Hepatocyte (in vitro differentiated cells): ENCODE data around the gene OR4C45. TPM values are rescaled to one million over a fixed set of nuclear protein-coding genes. Genes with fewer than 3 reads are reported as not detected.
A peak's percentile ranks its signal among the peaks of the same experiment; 100 is the strongest.
"Not testable (repeated sequence)": the region's sequence is repeated elsewhere in the genome, so short reads cannot be mapped to it uniquely, and the experiment has no call there.

ENCODE experiments used
- DNase-seq: peaks from one replicate; pipeline ENCODE4 v3.0.0-alpha.2; 2016; ENCODE audit warnings: low spot score
- H2AFZ ChIP-seq: fragments of 200-600 bp; sonication (generic); 2 replicates; pipeline ENCODE4 v1.6.0; 2016; ENCODE audit warnings: antibody characterized with exemption, mild to moderate bottlenecking
- H3K27ac ChIP-seq: fragments of 200-600 bp; sonication (generic); 2 replicates; pipeline ENCODE4 v1.5.1; 2016; ENCODE audit warnings: mild to moderate bottlenecking
- H3K27me3 ChIP-seq: fragments of 200-600 bp; sonication (generic); 2 replicates; pipeline ENCODE4 v1.6.1; 2016
- H3K36me3 ChIP-seq: fragments of 200-600 bp; sonication (generic); replicated peaks from 2 replicates; pipeline ENCODE4 v1.5.1; 2016; ENCODE audit warnings: low read depth; ENCODE audit not compliant: insufficient read depth
- H3K4me1 ChIP-seq: fragments of 200-600 bp; sonication (generic); 2 replicates; pipeline ENCODE4 v1.5.1; 2016; ENCODE audit warnings: mild to moderate bottlenecking, moderate library complexity; ENCODE audit not compliant: insufficient read depth
- H3K4me2 ChIP-seq: fragments of 200-600 bp; sonication (generic); 2 replicates; pipeline ENCODE4 v1.6.0; 2016
- H3K4me3 ChIP-seq: fragments of 200-600 bp; sonication (generic); 2 replicates; pipeline ENCODE4 v1.5.1; 2016; ENCODE audit warnings: mild to moderate bottlenecking
- H3K79me2 ChIP-seq: fragments of 200-600 bp; sonication (generic); 2 replicates; pipeline ENCODE4 v1.6.0; 2017; ENCODE audit warnings: mild to moderate bottlenecking
- H3K9me2 ChIP-seq: fragments of 200-600 bp; sonication (generic); replicated peaks from 2 replicates; pipeline ENCODE4 v1.6.0; 2017; ENCODE audit warnings: mild to moderate bottlenecking; ENCODE audit not compliant: insufficient read depth
- H3K9me3 ChIP-seq: fragments of 200-600 bp; sonication (generic); 2 replicates; pipeline ENCODE4 v1.5.1; 2016; ENCODE audit warnings: low read depth, mild to moderate bottlenecking
- H4K20me1 ChIP-seq: fragments of 200-600 bp; sonication (generic); 2 replicates; pipeline ENCODE4 v1.6.0; 2016; ENCODE audit warnings: mild to moderate bottlenecking; ENCODE audit not compliant: insufficient read depth, poor library complexity, severe bottlenecking
- CTCF ChIP-seq: fragments of 200-600 bp; sonication (generic); IDR thresholded peaks from 2 replicates; pipeline ENCODE4 v1.5.1; 2016; ENCODE audit warnings: antibody characterized with exemption, mild to moderate bottlenecking; ENCODE audit not compliant: poor library complexity
- EZH2 ChIP-seq: fragments of 200-600 bp; sonication (generic); IDR thresholded peaks from 2 replicates; pipeline ENCODE4 v1.6.1; 2016; ENCODE audit warnings: antibody characterized with exemption, mild to moderate bottlenecking, borderline replicate concordance
- EZH2phosphoT487 ChIP-seq: fragments of 200-600 bp; sonication (generic); IDR thresholded peaks from one replicate; pipeline ENCODE4 v1.6.1; 2018; ENCODE audit warnings: antibody characterized with exemption, mild to moderate bottlenecking, low read depth, moderate library complexity; ENCODE audit not compliant: unreplicated experiment, severe bottlenecking
- WGBS: methylation state at CpG from one replicate; pipeline ENCODE4 v1.1.6; 2016; ENCODE audit warnings: low lambda C conversion rate; ENCODE audit errors: missing lambda C conversion rate; 5-methylcytosine and 5-hydroxymethylcytosine counted together
- polyA plus RNA-seq: library from polyadenylated mRNA; unstranded; fragments of >200 nt; fragmentation: Nextera tagmentation; extraction: Ambion mirVana; gene quantifications from 2 replicates; pipeline ENCODE4 v1.2.1, GENCODE V29; 2016
- total RNA-seq: library from RNA; depleted of rRNA; stranded (reverse); fragments of >200 nt; gene quantifications from 2 replicates; pipeline ENCODE4 v1.2.3, GENCODE V29; 2014

OR4C45 gene
- total RNA-seq (not detected in 2 replicates), polyA plus RNA-seq (not detected in 2 replicates)

DNA sequence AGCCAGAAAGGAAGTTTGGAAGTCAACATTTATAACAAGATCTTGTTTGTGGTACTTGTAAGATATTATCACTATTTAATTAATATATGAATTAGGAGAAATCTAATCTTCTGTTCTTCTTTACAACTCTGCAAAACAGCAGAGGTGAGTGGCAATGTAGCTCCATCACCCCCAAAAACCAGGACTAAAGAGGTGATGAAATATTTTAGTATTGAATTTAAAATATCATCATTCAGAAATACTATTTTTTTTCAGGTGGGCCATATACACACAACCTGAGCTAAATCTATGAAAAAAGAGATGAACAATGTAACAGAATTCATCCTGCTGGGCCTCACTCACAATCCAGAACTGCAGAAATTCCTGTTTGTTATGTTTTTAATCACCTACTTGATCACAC is at the start of gene OR4C45:
Gene OR4C45 (plus strand): TSS at position 301 of the 400 bp plus-strand sequence.
- no peak within 1 kb of the TSS for H3K27ac ChIP-seq
- no peaks in the 10 kb centered on the region for H4K20me1 ChIP-seq
- H3K9me2 ChIP-seq = no peaks in the 10 kb centered on the region
- no peaks in the 10 kb centered on the region for H3K4me1 ChIP-seq
- H3K79me2 ChIP-seq = no peaks in the 10 kb centered on the region
- TF ChIP-seq EZH2 (no peak), EZH2phosphoT487 (no peak), CTCF (no peak)
- H3K9me3 ChIP-seq = no peaks in the 10 kb centered on the region
- H3K36me3 ChIP-seq = no peaks in the 10 kb centered on the region
- DNase-seq = no peak
- no peak within 1 kb of the TSS for H3K4me2 ChIP-seq
- no peak within 1 kb of the TSS for H2AFZ ChIP-seq
- no peak within 1 kb of the TSS for H3K4me3 ChIP-seq
- H3K27me3 ChIP-seq = no peaks in the 10 kb centered on the region

- Histone ChIP-seq H3K9me2 (no peaks in the 10 kb centered on the region), H3K79me2 (no peaks in the 10 kb centered on the region), H3K27ac (no peak overlapping the region), H3K4me3 (no peak overlapping the region), H2AFZ (no peak overlapping the region), H3K27me3 (no peaks in the 10 kb centered on the region), H3K4me1 (no peaks in the 10 kb centered on the region), H3K36me3 (no peaks in the 10 kb centered on the region), H3K9me3 (no peaks in the 10 kb centered on the region), H3K4me2 (no peak overlapping the region), H4K20me1 (no peaks in the 10 kb centered on the region)
- TF ChIP-seq EZH2phosphoT487 (no peak), CTCF (peak; percentile 4), EZH2 (no peak)
- WGBS = 52% methylated on average over 6 of the region's 6 CpGs
- peak; percentile 16 for DNase-seq
Measured at GRCh38 chr11:49995565-49995964, 37.1 kb upstream of the OR4C45 start.

GRCh38 chr11:50030193-50030592 is 2.5 kb upstream of the OR4C45 start:
- no peaks in the 10 kb centered on the region for H3K4me1 ChIP-seq
- no peak overlapping the region for H3K4me3 ChIP-seq
- no peak for TF ChIP-seq CTCF
- TF ChIP-seq EZH2 = no peak
- no peak for TF ChIP-seq EZH2phosphoT487
- H3K27me3 ChIP-seq = no peaks in the 10 kb centered on the region
- H3K9me2 ChIP-seq = no peaks in the 10 kb centered on the region
- no peak overlapping the region for H2AFZ ChIP-seq
- H4K20me1 ChIP-seq = no peaks in the 10 kb centered on the region
- H3K4me2 ChIP-seq = no peak overlapping the region
- WGBS = 33% methylated on average over 1 of the region's 1 CpG
- H3K36me3 ChIP-seq = no peaks in the 10 kb centered on the region
- no peak overlapping the region for H3K27ac ChIP-seq
- no peak for DNase-seq
- H3K79me2 ChIP-seq = no peaks in the 10 kb centered on the region
- no peaks in the 10 kb centered on the region for H3K9me3 ChIP-seq

DNA sequence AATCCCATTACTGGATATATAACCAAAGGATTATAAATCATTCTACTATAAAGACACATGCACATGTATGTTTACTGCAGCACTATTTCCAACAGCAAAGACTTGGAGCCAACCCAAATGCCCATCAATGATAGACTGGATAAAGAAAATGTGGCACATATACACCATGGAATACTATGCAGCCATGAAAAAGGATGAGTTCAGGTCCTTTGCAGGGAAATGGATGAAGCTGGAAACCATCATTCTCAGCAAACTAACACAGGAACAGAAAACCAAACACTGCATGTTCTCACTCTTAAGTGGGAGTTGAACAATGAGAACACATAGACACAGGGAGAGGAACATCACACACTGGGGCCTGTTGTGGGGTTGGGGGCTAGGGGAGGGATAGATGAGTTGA is 3.6 kb downstream of the OR4C45 start:
- not testable (repeated sequence) for H2AFZ ChIP-seq, H3K4me1 ChIP-seq, H3K9me3 ChIP-seq, H3K79me2 ChIP-seq, H3K36me3 ChIP-seq, H3K4me2 ChIP-seq, H3K9me2 ChIP-seq, H3K27ac ChIP-seq, DNase-seq, H3K4me3 ChIP-seq, H3K27me3 ChIP-seq, H4K20me1 ChIP-seq
